GM21619 (cell line): ENCODE measurements around the gene PPARA.
"Not testable (repeated sequence)": the region's sequence is repeated elsewhere in the genome, so short reads cannot be mapped to it uniquely, and the experiment has no call there.

Source experiments
- ATAC-seq: cut with Tn5 transposase; IDR thresholded peaks from one replicate; pipeline ENCODE4 v1.9.1; 2021; ENCODE audit not compliant: unreplicated experiment

Gene PPARA

GRCh38 chr22:46125816-46126765 lies 24.2 kb upstream of the PPARA start:
- no peak for ATAC-seq

- ATAC-seq = no peak
These were observed 23.4 kb upstream of the PPARA start for GRCh38 chr22:46126853-46127385.

- ATAC-seq = no peak
These were observed 22.8 kb upstream of the PPARA start for GRCh38 chr22:46127556-46127955.

- ATAC-seq = no peak
These were observed 21.7 kb upstream of the PPARA start for GRCh38 chr22:46128606-46129005.

GRCh38 chr22:46129390-46130041 lies 20.8 kb upstream of the PPARA start:
- ATAC-seq = no peak

- ATAC-seq = no peak
These were observed 19.2 kb upstream of the PPARA start for GRCh38 chr22:46131151-46131587.

- ATAC-seq = not testable (repeated sequence)
These were observed 18.0 kb upstream of the PPARA start for GRCh38 chr22:46132193-46132829.

- ATAC-seq = no peak
These were observed 17.3 kb upstream of the PPARA start for GRCh38 chr22:46132830-46133587.

- no peak for ATAC-seq
These were observed 16.8 kb upstream of the PPARA start for GRCh38 chr22:46133588-46133855.

GRCh38 chr22:46134111-46134705 lies 16.1 kb upstream of the PPARA start:
- no peak for ATAC-seq

- ATAC-seq = no peak
These were observed 14.5 kb upstream of the PPARA start for GRCh38 chr22:46135611-46136485.

- ATAC-seq = no peak
These were observed 13.7 kb upstream of the PPARA start for GRCh38 chr22:46136486-46137217.

GRCh38 chr22:46137218-46137766 lies 13.0 kb upstream of the PPARA start:
- ATAC-seq = no peak

GRCh38 chr22:46138058-46138797 lies 12.1 kb upstream of the PPARA start:
- ATAC-seq = no peak

- not testable (repeated sequence) for ATAC-seq
These were observed 10.9 kb upstream of the PPARA start for GRCh38 chr22:46139417-46139816.

GRCh38 chr22:46139895-46140350 lies 10.4 kb upstream of the PPARA start:
- ATAC-seq = no peak

GRCh38 chr22:46140989-46141928 lies 9.1 kb upstream of the PPARA start:
- ATAC-seq = peak; percentile 58
